NB4 (cell line): ENCODE measurements around the gene STX16.

ENCODE experiments used
- DNase-seq: peaks from one replicate; pipeline ENCODE4 v3.0.0; 2010; ENCODE audit warnings: low read depth
- H3K4me3 ChIP-seq: one replicate; pipeline ENCODE4 v1.5.1; 2011; ENCODE audit warnings: mild to moderate bottlenecking, low read depth, low read length, moderate library complexity
- MYC ChIP-seq: IDR thresholded peaks from 2 replicates; pipeline ENCODE4 v1.6.1; 2011; ENCODE audit warnings: low read depth, low read length
- POLR2A ChIP-seq: IDR thresholded peaks from 2 replicates; pipeline ENCODE4 v1.6.1; 2011; ENCODE audit warnings: mild to moderate bottlenecking; ENCODE audit not compliant: insufficient read length; ENCODE audit errors: extremely low read depth
- TF ChIP-seq, protein P1 (sequence below): IDR thresholded peaks from one replicate; pipeline ENCODE4 v1.5.1; 2012; ENCODE audit warnings: low read depth, low read length
- TF ChIP-seq, protein P2 (sequence below): IDR thresholded peaks from 2 replicates; pipeline ENCODE4 v1.6.1; 2011; ENCODE audit warnings: low read depth, low read length

STX16 gene

DNA sequence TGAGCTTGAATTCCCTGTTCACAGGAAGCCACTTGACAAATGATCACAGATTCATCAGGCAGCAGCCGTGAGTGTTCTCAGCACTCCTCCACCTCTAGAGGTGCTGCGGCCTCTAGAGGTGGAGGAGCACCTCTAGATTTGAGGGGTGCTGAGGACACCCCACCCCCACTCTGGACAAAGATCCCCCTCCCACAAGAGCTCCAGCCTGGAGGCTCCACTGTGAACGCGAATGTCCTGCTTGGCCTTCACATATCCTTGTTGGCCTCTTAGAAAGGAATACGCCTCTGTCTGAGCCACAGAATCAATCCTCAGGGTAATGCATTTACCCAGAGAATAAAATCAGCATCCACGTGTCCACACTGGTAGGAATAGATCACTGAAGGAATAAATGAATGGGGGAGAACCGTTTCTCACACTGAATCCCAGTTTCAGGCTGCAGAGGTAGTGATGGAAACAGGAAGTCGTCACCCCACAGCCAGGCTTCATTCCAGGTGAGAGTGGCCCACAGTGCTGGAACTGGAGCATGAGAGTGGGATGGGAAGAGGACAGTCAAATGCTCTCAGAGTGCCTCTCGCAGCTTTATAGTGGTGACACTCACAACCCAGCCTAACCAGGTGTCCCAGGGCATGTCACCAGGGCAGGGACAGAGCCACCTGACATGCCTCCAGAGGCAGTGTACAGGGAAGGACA, 58.1 kb downstream of the STX16 start:
- no peak overlapping the region for H3K4me3 ChIP-seq
- TF ChIP-seq, protein P1, sequence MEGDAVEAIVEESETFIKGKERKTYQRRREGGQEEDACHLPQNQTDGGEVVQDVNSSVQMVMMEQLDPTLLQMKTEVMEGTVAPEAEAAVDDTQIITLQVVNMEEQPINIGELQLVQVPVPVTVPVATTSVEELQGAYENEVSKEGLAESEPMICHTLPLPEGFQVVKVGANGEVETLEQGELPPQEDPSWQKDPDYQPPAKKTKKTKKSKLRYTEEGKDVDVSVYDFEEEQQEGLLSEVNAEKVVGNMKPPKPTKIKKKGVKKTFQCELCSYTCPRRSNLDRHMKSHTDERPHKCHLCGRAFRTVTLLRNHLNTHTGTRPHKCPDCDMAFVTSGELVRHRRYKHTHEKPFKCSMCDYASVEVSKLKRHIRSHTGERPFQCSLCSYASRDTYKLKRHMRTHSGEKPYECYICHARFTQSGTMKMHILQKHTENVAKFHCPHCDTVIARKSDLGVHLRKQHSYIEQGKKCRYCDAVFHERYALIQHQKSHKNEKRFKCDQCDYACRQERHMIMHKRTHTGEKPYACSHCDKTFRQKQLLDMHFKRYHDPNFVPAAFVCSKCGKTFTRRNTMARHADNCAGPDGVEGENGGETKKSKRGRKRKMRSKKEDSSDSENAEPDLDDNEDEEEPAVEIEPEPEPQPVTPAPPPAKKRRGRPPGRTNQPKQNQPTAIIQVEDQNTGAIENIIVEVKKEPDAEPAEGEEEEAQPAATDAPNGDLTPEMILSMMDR = no peak
- no peak for TF ChIP-seq POLR2A
- TF ChIP-seq, protein P2, sequence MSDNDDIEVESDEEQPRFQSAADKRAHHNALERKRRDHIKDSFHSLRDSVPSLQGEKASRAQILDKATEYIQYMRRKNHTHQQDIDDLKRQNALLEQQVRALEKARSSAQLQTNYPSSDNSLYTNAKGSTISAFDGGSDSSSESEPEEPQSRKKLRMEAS = no peak
- TF ChIP-seq MYC = no peak
- peak; percentile 0 for DNase-seq

DNA sequence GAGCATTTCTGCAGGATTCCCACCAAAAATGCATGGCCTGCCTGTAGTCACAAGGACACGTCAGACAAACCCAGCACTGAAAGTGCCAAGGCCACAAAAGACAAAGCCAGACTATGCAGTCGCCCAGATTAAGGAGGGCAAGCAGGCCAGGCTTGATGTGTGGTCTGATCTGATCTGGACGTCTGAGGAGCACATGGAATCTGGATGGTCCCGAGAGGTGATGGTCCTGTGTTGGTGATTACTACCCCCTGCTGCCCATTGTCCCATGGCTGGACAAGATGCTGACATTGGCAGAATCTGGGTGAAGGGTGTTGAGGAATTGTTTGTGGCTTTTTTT, 58.6 kb downstream of the STX16 start:
- no peak overlapping the region for H3K4me3 ChIP-seq
- no peak for TF ChIP-seq MYC
- TF ChIP-seq, protein P1 = no peak
- TF ChIP-seq POLR2A = no peak
- TF ChIP-seq, protein P2 = no peak
- DNase-seq = peak; percentile 1

DNA sequence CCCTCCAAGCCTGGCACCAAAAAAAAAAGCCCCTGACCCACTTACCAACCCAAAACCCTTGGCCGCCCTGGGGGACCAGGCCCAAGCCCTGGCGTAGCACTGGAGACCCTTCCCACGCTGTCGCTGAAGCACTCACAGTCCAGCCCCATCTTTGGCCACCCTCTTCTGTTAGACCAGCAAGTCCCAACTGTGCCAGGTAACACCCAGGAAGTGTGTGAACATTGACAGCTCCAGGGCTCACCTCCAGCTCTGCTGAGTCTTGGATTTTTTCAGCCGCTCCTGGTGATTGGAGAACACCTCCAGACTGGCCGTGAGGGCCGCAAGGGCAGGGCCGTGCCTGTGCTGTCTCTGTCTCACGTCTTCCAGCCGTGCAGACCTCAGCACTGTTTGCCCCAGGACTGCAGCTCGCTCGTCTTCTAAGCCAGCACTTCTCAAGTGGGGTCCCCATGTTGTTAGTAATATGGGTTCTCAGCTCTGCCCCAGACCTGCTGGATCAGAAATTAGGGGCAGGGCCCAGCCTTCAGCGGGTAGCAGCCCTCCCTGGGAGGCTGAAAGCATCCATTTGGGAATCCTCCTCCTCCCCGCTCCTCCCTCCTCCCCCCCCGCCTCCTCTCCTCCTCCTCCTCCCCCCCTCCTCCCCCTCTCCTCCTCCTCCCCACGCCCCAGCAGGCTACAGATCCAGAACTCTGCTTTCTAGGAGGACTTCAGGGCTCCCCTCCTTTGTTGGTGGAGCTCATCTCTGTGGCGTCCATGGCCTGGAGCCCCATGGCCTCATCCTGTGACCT, 59.6 kb downstream of the STX16 start:
- H3K4me3 ChIP-seq = no peak overlapping the region
- DNase-seq = peak; percentile 2
- TF ChIP-seq, protein P2 = no peak
- no peak for TF ChIP-seq MYC
- TF ChIP-seq POLR2A = no peak
- TF ChIP-seq, protein P1 = no peak

DNA sequence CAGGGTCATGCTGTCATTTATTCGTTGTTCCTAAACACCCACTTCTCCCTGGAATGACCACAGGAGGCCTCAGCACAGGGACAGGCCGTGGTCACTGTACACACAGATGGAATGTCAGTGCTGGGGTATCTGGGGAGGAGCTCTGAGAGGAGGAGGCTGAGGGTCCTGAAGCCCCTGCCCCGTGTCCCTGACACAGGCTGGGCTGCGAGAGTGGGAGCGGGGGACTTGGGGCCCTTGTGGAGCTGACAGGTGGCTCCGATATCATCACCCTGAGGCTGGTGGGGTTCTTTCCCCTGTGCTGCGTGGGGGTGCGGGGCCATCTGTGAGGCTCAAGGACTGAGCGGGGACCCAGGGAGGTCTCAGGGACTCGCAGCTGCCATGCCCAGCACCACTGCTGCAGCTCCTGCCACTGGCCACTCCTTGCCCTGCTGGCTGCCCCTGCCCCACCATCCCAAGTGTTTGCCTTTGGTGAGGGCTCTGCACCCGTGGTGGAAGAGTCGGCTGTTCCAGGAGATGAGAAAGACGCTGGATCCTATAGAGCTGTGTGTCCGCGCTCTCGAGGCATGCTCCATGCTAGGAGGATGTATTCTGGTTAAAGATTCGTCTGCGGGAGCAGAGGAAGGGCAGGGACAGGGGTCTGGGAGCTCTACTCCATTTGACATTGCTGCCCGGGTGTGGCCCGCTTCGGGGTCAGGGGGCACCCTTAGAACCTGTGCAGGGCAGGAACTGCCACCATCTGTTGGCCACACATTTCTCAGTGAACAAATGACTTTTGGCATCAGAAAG, 60.4 kb downstream of the STX16 start:
- TF ChIP-seq MYC (no peak), POLR2A (no peak)
- TF ChIP-seq, protein P2 = no peak
- peak; percentile 0 for DNase-seq
- H3K4me3 ChIP-seq = no peak overlapping the region

DNA sequence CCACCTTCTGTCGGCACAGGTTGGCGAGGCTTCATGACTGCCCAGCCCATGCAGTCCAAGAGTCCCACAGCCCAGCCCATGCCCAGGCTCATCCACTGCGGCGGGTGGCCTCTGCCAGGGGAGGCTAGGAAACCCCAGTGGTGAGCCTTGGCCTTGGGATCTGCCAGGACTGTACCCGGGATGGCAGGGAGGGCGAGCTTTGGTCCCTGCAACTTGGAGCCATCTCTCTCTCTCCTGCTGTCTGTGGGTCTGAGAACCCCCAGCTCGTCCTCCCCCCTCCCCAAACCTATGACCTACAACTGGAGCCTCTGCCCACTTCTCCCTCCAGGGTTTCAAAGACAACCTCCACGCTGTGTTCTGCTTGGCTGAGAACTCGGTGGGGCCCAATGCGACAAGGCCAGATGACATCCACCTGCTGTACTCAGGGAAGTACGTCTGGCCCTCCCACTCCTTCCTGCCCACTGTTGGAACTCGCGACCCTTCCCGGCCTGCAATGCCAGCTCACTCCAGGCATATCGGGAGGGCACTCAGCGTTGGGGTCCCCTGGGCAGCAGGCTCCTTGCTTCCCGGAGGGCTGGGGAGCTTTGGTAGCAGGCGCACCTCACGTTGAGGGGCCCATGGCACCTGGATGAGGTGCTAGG, 61.2 kb downstream of the STX16 start:
- H3K4me3 ChIP-seq = no peak overlapping the region
- DNase-seq = peak; percentile 1
- TF ChIP-seq, protein P2 = no peak
- TF ChIP-seq POLR2A (no peak), MYC (no peak)
- TF ChIP-seq, protein P1 = no peak
